Fibroblast of skin of scalp (primary cell): Measurements from ENCODE around the gene COL15A1.

Experiments
- DNase-seq: peaks from one replicate; pipeline ENCODE4 v3.0.0-alpha.2; 2013

COL15A1 gene

DNA sequence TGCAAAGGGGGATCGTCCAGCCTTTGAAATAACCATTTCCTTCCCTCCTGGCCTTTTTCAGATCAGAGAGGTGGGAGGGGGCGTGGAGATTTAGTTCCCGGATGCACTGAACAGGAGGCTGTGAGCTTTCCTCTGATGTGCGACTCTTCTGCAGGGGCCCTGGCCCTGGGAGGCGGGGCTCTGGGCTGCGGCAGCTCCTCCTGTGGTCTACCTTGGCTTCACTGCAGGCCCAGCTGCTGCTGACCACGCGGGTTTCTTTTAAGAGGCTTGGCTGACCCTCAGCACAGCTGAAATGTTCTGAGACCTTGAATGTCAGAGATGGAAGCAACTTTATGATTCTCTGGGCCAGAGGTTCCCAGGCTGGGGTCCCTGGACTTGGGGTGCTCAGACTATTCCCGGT, 27.0 kb upstream of the COL15A1 start:
- DNase-seq, result no peak

DNA sequence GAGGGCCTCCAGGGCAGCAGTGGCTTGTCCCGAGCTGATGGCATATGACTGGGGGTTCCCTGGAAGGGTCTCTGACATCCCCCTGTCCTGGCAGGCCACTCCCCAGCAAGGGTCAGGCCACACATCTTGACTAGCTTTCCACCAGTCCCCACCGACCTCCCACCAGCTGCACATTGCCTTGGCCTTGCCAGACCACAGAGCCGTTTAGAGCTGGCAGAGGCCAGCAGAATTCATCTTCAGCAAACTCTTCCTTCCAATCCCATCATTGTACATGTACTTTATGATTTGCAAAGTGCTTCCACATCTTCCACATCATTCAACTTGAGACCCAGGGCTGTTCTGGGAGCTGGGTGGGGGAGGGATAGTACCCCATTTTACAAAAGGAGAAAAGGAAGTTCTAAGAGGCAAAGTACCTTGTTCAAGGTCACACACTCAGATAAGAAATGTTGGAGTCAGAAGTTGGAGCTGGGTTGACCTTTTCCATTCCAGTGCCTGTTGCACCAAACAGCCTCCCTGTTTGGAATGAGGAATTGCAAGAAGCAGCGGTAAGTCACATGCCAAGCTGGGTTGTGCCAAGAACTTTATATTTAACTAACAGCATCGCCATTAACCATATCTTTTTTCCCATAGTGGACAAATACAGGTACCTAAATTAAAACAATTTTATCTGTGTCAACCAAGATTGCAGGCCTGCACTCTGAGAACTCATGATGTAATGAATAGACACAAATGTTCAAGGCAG, 25.8 kb upstream of the COL15A1 start:
- no peak for DNase-seq

DNA sequence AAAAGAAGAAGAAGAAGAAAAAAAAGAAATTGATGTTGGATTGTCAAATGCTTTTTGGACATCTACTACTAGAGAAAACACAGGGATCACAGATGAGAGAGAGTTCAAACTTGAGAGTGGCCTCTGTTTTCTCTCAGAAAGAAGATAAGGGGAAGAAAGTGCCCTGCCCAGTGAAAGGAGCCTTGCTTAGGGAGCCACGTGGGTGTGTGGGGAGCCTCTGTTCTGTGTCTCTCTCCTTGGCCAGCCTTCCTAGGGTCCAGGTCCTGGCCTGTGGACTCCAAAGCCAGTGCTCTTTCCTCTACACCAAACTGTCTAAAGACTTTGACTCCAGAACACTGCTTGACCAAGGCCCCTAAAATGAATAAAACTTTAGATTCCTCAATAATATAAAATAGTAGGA, 22.0 kb upstream of the COL15A1 start:
- DNase-seq, result no peak

DNA sequence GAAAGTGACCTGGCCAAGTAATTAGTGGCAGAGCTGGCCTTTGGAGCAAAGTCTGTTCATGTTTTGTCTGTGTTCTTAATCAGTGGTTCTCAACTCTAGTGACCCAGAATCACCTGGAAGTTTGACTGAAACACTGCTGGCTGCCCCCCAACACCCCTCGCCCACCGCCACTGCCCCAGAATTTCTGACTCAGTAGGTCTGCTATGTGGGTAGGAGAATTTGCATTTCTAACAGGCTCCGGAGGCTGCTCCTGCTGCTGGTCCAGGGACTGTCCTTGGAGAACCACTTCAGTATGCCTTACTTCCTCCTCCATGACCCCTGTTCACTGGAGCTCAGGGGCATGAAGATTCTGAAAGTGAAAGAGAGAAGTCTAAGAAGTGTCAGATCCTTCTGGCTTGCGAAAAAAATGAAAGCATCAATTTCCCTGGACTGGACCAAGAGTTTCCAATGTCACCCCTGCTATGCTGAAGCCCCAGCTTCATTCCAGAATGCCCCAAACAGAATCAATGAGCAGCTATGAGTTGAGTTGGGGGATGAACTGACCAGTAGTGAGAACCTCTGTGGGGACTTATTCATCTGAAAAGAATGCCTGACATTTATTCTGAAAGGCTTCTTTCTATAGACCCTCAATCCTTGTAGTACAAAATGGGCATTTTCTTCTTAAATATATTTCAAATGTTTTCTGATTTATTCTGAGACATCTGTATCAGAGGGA, 20.8 kb upstream of the COL15A1 start:
- peak; percentile 57 for DNase-seq

DNA sequence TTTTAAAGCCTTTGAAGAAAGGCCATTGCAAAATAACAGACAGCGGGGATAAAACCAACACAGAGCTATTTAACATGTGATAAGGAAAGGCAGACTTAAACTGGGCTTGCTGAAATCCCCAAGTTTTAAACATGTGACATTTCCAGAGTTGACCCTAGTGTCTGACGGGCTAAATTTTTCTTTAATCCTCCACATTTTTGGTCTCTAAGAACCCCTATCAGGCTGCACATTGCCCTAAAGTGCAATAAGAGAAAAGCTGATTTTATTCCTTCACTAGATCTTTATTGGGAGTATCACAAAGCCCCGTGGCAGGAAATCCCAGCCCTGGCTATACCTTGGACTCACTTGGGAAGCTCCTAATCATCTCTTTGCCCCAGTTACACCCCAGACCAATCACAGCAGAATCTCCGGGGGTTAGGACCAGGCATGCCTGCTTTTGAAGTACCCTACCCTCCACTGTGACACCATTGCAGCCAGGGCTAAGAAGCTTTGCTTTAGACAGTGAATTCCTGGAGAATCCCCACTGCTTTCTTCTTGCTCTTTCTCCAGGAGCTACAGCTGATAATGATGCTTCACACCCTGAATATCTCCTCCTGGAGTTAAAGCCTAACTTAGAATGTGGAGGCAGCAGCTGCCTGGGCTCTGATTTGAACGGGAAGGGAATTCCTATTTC, 20.1 kb upstream of the COL15A1 start:
- DNase-seq, result no peak

DNA sequence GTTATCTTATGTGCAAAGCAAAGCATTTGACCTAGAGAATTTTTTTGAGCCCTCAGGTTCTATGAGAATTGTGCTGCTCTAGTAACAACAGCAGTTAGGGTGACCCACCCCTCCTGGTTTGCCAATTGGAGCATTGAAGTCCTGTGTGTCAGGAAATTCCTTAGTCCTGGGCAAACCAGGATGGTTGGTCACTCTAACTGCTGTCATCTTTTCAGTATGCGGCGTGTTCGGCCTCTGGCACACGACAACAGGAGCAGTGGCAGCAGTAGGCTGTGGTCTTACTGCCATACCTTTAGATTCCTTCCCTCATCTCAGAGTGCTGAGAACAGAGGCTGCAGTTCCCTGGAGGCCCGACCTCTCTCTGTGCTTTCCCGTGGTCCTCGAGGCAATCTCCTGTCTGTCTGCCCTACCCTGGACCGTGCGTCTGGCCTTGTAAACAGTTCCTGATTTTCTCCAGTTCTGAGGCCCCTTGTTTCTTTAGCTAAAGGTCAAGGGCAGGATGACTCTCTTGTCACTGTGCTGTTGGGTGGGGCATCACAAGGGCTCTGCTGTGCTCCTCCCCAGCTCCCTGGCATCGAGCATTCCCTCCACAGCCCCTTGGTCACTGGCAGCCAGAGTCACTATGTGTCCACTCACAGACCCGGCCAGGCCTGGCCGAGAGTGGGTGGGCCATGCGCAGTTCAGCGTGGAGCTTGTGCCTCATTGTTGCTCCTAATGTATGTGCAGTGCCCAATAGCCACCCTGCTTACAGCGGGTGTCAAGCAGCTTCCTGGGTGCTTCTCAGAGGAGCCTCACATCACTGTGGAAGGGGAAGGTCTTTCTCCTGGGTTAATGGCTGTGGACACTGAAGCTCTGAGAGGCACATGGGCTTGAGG, 18.5 kb upstream of the COL15A1 start:
- no peak for DNase-seq

DNA sequence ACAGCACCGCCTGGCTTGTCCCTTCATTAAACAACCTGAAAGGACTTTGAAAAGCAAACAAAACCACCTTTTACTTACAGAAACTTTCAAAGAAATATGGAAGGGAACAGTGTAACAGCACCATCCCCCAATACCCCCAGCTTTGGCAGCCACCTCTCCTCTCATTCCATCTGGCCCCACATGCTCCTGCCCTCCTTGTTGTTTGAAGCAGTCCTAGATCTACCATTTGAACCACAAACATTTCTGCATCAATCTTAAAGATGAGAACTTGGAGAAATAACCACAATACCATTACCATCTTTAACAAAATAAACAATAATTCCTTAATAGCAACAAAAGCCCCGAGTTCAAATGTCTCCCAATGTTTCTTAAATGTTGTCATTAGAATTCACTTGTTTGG, 17.8 kb upstream of the COL15A1 start:
- DNase-seq, result peak; percentile 40

DNA sequence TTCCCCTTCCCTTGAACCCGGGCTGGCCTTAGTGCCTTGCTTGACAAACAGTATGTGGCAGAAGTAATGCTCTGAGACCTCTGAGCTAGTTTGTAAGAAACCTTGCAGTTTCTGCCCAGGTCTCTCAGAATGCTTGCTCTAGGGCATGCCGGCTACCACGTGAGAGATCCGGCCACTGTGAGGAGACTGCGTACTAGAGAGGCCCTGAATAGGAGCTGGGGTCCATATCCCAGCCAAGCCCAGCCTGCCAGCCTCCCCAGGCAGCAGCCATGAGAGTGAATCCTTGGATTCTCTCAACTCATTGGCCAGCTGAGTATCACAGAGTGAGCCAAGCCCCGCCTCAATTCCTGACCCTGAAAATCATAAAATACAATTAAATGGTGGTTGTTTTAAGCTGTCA, 16.0 kb upstream of the COL15A1 start:
- no peak for DNase-seq

DNA sequence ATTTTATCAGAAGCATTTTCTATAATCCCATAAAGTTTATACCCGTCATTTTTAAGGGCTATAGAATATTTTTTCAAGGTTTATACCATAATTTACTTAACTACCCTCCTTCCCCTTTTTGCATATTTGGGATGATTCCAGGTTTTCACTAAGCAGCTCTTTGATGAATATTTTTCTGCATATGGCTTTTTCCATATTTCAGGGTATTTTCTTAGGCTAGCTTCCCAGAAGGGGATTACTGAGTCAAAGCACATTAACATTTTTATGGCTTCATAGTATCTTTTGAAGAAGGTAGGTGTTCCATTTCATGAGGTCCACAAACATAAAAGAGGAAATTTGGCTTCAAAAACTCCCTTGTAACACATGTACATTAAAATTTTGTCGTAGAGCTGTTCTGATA, 14.6 kb upstream of the COL15A1 start:
- DNase-seq, result peak; percentile 88

DNA sequence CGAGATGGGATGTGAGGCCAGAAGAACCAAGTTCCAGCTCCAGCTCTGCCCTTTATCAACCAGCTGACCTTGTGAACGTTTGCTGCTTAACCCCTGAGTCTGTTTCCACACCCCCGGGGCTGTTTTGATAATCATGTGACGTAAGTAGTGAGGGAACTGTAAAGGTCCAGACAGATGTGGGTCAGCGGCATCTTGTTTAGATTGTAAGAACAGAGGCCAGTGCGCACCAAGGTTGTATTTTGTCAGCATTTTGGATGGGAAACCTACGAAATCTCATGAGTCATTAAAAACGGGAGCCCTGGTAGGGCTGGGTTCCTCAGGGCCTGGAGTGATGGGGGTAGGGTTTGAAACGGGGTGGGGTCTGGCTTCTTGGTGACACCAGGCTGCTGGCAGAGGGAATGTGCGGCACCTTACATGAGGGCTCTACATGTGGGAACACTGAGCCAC, 13.8 kb upstream of the COL15A1 start:
- DNase-seq, result no peak

DNA sequence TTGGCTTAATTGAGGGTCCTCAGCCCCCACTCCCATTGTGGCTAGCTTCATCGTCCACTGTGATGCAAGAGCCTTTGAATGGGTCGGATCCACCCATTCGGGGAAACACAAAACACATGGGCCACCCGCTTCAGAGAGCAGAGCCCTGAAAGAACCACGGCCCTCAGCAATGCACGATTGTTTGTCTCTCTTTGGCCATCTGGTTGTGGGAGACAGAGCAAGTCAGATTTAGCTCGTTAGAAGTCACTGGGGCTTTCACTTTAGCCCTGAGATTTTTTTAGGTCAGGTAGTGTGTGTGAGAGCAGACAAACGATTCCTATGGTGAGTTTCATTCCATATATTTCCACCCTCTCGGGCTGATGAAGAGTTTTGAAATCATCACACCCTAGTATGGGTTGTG, 12.9 kb upstream of the COL15A1 start:
- DNase-seq, result no peak

DNA sequence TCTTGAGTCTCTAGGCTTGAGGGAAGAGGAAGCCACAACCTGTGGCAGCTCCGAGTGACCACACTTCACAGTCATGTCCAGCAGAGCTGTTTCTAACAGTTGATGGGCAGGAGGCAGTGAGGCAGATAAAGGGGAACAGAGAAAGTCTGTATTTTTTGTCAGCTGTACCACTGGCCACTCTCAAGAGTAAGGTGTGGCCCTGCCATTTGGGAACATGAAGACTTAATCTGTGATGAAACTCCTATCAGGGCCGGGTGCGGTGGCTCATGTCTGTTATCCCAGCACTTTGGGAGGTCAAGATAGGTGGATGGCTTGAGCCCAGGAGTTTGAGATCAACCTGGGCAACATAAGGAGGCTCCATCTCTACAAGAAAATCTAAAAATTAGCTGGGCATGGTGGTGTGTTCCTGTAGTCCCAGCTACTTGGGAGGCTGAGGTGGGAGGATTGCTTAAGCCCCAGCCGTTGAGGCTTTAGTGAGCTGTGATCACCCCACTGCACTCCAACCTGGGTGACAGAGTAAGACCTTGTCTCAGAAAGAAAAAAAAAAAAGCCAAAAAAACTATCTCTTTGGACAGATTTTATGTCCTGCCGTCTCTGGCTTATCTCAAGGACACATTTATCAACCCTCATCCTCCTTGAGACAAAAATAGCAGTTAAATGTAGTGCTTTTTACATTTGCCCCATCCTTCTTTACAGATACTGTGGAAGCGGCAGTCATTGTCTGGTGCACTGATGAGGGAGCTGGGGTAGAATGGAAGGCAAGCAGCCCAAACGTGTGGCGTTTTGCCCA, 11.9 kb upstream of the COL15A1 start:
- DNase-seq, result no peak

DNA sequence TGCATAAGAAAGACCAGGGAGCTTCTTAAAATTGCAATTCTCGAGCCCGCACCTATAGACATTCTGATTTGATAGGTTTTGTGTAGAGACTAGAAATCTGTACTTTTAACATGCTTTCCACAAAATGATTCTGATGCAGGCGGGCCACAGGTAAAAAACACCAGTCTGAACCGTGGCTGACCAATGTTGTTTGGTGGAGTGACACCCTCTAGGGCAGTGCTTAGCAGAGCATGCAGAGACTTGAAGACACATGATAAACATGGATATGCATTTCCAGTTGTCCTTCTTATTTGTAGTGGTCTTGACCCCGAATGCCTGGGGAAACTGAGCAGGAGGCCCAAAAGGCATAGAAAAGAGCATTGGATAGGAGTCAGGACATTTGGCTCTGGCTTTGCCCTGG, 10.5 kb upstream of the COL15A1 start:
- no peak for DNase-seq

DNA sequence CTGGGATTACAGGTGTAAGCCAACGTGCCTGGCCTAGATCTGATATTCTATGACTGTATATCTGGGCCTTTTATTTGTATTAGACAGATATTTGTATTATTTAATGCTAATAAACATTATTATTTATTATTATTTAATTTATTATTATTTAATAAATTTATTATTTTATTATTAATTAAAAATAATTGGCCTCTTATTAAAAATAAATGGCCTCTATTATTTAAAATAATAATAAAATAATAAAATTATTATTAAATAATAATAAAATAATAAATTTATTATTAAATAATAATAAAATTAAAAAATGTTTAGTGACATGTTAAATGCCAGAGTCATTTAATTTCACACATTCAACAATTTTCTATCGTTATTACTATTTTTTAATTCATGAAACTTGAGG, 9.8 kb upstream of the COL15A1 start:
- DNase-seq, result no peak

DNA sequence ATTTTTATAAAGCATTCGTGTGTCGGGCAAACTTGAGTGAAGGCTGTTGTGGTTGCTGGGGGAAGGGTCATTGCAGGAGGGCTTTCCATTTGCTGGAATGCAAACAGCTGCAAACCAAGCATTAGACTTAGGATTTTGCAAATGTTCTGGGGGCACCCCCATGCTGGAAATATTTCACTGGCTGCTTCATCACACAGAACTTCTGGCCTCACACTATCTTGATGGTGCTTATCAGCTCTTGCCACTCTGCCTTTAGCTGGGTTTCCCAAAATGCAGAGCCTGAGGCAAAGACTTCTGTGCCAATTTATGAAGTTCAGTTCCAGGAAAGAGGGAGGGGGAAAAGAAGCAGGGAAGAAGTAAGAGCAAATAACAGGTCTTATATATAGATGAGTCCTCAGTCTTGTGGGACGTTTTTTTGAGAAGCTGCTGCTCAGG, 8.6 kb upstream of the COL15A1 start:
- peak; percentile 37 for DNase-seq

DNA sequence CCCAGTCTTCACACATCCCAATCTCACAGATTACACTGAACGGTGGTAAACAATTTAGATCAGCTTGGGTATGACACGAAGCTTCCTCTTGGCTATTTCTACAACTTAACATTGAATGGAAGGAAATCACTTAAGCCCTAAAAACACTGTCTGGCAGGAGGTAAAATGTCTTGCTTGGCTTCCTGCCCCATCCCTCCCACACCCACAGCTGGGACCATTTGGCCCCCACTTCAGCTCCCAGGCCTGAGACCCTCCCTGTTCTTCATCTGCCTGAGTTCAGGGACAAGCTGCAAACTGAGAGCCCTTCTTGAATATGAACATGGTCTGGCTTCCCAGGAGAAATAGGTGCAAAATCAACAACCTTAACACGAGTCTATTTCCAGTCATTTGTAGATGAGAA, 3.4 kb upstream of the COL15A1 start:
- no peak for DNase-seq

DNA sequence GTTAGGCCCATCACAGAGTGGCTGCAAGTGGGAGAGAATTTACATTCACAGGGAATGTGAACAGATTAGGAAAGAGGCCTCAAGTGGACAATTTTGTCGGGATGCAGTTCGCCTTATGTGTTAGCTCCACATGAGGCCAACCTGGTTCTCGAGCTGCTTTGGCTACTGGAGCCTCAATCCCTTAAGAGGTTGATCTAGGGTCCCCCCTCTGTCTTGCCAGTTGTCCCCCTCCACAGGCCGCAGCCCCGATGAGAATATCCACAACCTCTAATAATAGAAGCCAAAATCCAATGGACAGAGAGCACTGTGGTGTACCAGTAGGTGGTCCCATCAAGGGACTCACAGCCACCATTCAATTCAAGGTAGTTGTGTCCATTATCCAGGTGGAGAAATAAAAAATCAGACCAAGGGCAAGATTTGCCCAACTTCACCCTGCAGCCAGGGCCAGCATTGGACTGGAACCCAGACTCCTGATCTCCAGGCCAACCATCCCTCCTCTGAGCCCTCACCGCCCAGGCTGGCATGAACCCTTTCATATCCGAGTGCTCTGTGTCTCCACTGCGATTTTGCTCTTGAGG, 1.7 kb upstream of the COL15A1 start:
- DNase-seq, result no peak

DNA sequence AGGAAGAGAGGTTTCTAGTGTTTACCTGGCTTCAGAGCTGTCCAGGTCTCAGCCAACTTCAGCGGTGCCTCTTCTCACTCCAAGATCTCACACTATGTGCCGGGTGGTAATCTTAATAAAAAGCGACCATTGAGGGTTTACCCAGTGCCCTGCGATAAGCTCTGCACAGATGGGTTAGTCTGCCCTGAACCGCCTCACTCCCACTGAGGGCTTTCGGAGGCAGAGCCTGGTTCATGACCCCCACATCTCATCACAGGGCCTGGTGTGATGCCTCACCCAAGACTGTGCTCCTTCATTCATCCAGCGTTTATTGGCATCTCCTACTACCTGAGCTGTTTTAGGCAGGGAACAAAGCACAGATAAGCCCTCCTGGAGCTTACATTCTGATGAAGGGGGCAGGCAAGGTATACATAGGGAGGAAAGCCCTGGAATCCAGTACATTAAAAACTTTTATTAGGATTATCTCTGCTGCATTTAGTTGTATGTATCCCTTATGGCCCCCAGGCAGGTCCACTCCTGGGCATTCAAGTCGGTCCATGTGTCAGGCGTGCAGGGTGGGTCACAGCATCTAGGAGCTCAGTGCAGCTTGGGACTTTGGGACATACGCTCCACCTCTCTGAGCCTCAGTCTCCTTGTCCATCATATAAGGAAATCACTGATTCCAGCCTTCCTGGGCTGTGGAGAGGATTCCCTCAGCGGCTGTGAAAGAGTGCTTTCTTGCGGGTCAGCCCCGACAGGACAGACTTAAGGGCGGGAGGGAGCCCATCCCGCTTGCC, 613 bp upstream of the COL15A1 start:
- DNase-seq, result no peak

DNA sequence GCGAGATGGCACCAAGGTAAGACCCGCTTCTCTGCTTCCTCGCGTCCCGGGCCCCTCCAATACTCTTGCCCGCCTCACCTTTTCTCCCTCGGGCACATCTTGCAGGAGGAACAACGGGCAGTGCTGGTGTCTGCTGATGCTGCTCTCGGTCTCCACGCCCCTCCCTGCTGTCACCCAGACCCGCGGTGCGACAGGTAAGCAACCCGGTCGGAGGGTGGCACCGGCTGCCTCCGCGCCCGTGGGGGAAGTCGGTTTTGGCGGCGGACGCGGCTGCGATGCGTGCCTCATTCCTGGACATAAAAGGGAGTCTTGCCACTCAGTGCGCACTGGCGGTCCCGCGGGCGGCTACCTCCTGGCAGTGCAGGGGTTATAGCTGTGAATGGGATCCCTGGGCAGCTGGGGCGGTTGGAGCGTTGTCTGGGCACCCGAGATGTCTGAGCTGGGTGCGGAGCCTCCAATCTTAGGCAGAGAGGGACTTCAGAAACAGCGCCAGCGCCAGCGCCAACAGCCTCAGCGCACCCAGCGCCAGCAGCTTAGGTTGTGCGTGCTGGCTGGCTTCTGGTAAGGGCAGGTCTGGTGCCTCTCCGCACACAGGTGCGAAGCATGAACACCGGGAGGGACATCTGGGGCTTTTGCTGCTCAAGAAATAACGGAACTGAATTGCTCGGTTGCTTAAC, 488 bp downstream of the COL15A1 start:
- no peak for DNase-seq

DNA sequence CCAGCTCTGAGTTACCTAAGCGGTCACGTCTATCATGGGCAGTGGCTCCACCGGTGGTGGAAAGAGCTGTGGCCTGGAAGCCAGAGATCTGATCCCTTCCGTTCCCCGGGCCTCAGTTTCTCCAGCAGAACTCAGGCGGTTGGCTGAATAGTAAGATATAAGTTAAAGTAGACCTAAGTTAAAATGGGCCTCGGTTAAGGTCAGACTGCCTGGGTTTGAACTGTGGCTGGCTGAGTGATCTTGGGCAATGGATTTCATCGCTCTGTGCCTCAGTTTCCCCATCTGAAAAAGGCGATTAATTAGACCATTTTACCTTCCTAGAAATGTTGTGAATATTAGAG, 997 bp downstream of the COL15A1 start:
- DNase-seq, result no peak
